Inflammatory macrophage treated with lipopolysaccharide for 1 hour (primary cell): Measurements from ENCODE around the gene KIN.
"Not testable (repeated sequence)": the region's sequence is repeated elsewhere in the genome, so short reads cannot be mapped to it uniquely, and the experiment has no call there.

Experiments used
- DNase-seq, 2 donors: peaks; one replicate each; pipeline ENCODE4 v3.0.0-alpha.2; 2020 to 2022

Gene KIN

DNA sequence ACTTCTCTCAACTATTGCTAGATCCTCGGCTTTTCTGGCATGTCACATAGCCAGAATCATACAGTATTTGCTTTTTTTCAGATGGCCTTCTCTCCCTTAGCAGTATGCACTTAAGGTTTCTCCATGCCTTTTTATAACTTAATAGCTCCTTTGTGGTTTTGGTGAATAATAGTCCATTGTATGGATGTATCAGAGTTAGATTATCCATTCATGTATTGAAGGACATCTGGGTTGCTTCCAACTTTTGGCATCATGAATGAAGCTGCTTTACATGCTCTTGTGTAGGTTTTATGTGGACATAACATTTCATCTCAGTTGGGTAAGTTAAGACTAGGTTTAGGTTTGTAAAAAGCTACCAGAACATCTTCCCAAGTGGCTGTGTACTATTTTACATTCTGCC, 4.7 kb upstream of the KIN start:
- no peak for DNase-seq

DNA sequence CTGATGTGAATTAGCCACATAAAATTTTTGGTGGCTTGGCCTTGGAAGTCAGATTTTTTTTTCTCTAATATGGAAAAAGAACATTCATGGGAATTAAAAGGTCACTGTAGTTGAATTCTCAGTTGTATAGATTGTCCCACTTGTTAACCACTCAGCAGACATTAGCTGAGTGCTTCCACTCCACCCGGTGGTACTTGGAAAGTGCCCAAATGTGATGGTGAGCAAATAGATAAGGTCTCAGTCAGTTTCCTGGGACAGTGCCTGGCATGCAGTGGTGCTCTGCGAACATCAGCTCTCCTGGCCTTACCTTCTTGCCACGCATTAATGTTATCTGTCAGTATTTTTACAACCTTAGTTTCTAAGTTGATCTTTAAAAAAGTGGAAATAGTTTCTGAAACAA, 1.6 kb upstream of the KIN start:
- DNase-seq = no peak

DNA sequence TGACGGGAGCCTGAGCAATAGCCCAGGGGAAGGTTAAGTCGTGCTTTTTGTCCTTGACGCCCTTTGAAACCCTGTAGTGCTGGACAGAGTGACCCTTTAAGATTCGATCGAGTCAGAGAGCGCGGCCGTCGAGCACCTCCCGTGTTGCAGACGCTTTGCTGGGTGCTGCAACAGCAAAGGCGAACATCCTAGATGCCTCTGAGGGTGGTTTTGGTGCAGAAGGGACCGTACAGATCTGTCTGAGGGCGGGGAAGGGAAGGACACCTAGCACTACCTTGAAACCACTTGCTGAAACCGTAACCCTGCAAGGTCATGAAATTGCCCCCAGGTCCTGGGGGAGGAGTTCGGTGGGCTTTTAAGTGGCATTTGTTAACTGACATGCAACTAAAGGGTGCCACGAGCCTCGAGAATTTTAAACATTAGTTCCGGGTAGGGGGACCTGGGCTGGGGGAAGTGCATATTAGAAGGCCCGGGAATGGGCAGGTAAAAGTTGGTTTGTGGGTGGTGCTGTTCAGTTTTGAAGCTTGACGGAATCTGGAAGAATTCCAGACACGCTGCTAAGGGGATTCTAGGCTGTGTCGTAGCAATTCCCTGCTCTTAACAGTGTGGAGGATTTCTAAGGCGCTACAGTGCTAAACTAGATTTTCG, 970 bp upstream of the KIN start:
- DNase-seq = no peak

DNA sequence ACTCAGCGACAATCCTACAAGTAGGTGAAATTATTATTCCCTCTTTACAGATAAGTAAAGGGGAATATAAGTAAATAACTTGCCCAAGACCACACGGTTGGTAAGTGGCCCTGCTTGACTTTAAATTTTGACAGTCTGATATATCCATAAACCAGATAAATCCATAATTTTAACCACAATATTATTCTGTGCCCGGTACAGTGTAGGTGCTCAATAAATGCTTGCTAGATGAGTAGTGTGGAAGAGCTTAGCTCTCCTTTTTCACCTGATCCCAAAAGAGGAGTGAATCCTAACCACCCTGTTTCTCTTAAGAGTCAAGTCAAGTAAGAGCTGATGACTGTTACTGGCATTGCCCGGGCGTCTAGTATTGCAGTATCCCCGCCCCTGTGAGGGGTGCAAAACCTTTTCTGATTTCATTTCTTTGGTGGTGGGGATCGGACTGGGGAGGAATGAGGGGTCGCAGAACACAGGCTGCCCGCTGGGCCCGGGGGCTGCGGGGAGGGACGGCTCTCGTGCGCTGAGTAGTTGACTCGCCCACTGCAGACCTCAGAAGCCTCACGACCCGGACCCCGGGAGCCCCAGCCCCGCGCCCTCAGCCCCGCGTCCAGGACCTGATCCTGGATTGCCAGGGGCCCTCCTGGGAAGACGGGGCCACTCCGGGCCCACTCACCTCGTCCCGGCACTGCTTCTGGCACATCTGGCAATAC, 490 bp downstream of the KIN start:
- DNase-seq = peak; percentile 9 to 20

DNA sequence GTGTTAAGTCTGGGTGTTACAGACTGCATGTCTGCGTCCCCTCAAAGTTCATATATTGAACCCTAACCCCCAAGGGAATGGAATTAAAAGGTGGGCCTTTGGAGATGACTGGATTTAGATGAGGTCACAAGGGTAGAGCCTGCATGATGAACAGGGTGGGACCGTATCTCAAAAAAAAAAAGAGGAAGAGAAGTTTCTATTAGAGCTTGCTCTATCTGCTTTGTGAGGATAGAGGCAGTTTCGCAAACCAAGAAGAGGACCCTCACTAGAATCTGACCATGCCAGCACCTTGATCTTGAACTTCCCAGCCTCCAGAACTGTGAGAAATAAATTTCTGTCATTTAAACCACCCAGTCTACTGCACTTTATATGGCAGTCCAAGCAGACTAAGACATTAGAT, 1.4 kb downstream of the KIN start:
- peak; percentile 6 to 15 for DNase-seq

DNA sequence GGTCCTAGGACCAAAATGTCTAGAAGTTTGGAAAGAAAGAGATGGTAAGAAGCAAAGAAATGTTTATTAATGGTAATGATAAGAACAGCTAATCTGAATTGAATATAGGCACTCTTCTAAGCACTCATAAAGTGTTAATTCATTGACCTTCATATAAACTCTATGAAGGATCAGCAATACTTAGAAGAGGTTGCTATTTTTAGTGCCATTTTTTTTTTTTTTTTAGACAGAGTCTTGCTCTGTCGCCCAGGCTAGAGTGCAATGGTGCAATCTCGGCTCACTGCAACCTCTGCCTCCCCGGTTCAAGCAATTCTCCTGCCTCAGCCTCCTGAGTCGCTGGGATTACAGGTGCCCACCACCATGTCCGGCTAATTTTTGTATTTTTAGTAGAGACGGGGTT, 5.6 kb downstream of the KIN start:
- not testable (repeated sequence) for DNase-seq

DNA sequence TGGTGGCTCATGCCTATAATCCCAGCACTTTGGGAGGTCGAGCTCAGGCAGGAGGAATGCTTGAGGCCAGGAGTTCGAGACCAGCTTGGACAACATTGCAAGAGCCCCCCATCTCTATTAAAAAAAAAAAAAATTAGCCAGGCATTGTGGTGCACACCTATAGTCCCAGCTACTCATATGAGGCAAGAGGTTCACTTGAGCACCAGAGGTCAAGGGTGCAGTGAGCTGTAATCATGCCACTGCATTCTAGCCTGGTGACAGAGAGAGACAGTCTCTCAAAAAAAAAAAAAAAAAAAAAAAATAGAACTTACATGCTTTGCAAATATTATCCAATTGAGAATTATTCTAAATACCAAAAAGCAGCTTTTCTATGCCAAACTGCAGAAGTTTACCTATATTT, 11.0 kb downstream of the KIN start:
- DNase-seq = no peak

DNA sequence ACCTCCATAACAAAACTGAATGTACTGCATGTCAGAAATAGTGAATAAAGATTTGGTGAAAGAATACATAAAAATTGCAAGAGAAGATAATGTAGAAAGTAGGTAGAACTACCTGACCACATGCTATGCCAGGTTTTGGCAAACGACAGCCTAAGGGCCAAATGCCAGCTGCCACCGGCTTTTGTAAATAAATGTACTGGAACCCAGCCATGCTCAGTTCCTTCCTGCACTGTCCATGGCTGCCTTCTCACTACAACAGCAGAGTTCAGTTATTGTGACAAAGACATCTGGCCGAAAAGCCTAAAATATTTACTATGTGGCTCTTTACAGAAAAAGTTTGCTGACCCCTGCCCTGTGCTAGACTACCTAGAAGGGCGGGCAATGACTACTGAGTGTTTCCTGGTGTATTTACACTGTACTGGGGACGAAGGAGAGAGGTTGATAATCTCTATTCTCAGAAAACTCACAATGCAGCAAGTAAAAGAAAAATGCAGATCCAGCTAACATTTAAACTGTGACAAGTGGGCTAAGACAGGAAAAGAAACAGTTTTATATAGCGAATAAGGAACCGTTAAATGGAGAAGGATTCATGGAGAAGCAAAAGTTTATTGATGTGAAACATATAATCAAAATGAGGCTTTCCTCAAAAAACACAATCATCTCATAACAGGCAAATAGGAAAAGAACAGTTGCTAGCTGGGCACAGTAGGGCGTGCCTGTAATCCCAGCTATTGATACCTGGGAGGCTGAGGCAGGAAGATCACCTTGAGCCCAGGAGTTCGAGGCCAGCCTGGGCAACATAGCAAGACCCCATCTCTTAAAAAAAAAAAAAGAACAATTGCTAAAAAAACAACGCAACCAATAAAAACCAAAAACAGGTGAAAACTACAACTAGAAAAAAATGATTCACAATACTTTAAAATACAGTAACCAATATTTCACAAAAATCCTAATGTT, 13.7 kb downstream of the KIN start:
- no peak for DNase-seq

DNA sequence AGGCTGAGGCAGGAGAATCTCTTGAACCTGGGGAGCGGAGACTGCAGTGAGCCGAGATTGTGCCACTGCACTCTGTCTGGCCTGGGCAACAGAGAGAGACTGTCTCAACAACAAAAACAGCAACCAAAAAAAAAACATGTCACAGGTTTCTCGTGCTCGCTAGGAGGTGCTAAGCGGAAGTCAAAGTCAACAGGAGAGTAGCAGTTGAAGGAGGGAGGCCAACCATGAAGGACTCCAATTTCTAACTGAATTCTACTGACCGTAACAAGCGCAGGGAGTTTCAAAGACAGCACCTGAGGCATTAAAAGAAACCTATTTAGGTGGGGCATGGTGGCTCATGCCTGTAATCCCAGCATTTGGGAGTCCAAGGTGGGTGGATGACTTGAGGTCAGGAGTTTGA, 19.4 kb downstream of the KIN start:
- no peak for DNase-seq

DNA sequence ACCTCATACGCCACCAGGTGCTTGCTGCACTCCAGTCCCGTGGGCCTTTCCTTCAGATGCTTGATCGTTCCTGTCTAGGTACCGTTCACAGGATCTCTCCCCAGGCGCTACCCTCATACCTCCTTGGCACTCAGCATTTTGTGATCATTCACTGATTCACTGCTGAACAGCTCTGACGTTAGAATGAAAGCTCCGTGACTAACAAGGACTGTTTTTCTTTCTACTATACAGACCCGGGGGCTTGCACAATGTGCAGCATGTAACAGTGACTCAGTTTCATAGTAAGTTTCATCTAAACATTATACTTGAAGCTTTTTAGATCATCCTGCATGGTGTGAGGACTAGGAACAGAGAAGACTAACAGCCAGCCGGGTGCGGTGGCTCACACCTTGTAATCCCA, 20.6 kb downstream of the KIN start:
- DNase-seq = no peak

DNA sequence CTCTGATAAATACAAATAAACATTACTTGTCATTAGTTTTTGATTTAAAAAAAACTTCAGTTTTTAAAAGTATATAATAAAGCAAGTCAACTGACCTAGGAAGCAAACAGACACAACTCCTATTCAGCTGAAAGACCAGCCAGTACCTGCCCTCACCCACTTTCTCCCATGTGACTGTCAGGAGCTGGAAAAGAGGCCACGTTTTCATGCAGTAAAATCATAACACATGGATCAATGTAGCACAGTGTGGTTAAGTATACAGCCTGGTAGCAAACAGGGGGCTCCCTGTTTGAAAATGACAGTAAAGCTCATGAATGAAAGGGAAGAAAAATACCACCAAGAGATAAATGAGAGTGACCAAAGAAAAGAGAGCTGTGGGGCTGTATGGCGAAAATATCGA, 21.6 kb downstream of the KIN start:
- DNase-seq = no peak

DNA sequence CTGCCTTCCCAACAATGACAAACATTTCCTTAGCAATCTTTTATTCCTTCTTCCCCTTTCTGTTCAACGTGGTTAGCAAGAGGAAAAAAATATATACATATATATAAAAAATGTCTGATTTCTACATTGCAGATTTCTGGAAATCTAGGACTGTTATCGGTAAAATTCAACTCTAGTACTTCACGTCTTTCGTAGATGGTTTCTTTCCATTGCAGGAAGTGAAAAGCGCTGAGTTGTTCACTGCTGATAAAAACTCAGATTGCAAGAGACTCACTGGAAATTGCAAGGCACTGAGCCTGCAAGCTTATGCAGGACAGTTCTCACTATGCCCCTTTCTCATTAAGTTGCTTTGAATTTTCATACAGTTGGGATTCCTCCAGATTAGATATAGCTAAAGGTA, 23.9 kb downstream of the KIN start:
- DNase-seq = peak; percentile 29 to 31

DNA sequence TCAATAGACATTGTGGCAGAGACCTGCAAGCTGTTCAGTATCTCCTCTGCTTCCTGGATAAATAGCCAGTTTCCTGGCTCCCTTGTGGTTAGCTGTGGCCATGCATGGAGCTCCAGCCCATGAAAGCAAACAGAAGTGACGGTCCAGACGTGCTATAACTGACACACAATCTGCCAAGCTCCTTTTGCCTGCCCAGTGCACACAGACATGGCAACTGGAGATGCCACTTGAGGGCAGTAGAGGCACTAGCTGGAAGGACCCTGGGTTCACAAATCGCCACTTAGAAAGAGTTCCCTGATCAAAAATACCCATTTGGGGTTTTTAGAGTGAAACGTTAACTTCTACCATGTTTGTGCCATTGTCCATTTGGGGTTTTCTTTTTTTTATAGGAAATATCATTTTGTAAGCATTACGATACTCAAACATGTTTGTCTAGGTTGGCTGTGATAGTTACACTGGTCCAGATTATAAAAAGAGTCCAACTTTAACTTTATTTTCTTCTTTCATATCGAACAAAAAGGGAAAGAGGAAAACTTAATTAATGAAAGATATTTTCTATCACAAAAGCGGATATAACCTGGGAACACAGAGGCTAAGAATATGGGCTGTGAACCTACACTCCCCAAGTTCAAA, 31.3 kb downstream of the KIN start:
- peak; percentile 6 to 16 for DNase-seq

DNA sequence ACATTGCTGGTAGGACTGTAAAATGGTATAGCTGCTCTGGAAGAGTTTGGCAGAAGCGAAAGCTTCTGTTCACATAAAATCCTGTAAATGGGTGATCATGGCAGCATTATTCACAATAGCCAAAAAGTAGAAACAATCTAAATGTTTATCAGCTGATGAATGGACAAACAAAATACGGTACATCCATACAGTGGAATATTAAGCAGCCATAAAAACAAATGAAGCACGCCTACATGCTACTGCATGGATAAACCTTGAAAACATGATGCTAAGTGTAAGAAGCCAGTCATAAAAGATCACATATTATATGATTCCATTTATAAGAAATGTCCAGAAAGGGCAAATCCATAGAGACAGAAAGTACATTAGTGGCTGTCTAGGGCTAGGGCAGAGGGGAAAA, 32.7 kb downstream of the KIN start:
- no peak for DNase-seq

DNA sequence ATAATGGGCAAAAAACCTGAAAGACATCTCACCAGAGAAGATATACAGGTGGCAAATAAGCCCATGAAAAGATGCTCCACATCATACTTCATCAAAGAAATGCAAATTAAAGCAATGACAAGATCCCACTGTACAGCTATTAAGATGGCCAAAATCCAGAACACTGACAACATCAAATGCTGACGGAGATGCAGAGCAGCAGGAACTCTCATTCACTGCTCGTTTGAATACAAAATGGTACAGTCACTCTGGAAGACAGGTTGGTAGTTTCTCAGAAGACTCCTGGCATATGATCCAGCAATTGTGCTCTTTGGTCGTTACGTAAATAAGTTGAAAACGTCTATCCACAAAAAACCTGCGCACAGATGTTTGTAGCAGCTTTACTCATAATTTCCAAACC, 35.5 kb downstream of the KIN start:
- no peak for DNase-seq

DNA sequence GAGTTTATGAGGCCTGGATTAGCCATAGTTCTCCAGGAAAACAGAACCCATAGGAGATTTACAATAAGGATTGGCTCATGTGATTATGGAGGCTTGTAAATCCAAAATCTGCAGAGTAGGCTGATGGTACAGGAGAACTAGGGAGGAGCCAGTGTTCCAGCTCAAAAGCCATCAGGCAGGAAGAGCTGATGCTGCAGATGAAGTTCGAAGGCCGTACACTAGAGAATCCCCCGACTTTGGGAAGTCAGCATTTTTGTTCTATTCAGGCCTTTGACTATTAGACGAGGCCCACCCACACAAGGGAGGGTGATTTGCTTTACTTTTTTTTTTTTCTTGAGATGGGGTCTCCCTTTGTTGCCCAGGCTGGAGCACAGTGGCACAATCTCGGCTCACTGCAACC, 37.6 kb downstream of the KIN start:
- DNase-seq = no peak

DNA sequence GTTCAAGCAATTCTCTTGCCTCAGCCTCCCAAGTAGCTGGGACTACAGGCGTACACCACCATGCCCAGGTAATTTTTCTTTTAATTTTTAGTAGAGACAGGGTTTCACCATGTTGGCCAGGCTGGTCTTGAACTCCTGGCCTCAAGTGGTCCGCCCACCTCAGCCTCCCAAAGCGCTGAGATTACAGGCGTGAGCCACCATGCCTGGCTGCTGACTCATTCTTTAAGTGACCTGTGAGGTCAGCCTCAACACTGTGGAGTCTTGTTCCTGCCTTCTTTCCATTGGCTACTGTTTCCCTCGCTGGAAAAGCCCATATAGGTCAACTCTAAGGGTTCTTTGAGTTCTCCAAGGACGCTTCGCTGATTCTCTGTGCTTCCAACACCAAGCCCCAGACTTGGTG, 39.2 kb downstream of the KIN start:
- DNase-seq = not testable (repeated sequence)

DNA sequence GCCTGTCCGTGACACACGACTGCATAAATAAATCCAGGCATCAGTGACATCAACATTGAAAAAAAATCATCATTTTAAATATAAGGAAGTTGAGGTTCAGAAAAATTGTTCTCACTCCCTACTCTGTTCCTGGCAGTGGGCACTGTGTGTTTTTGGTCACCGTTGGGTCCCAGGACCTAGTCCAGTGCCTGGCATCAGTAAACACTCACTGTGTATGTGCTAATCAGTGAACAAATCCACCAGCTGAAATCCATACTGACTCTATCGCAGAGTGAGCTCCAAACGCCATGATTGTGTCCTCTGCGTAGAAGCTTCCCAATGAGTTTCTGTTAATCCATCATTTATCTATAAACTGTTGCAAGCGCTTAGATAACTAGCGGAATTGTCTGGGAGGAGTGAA, 43.5 kb downstream of the KIN start:
- DNase-seq = no peak

DNA sequence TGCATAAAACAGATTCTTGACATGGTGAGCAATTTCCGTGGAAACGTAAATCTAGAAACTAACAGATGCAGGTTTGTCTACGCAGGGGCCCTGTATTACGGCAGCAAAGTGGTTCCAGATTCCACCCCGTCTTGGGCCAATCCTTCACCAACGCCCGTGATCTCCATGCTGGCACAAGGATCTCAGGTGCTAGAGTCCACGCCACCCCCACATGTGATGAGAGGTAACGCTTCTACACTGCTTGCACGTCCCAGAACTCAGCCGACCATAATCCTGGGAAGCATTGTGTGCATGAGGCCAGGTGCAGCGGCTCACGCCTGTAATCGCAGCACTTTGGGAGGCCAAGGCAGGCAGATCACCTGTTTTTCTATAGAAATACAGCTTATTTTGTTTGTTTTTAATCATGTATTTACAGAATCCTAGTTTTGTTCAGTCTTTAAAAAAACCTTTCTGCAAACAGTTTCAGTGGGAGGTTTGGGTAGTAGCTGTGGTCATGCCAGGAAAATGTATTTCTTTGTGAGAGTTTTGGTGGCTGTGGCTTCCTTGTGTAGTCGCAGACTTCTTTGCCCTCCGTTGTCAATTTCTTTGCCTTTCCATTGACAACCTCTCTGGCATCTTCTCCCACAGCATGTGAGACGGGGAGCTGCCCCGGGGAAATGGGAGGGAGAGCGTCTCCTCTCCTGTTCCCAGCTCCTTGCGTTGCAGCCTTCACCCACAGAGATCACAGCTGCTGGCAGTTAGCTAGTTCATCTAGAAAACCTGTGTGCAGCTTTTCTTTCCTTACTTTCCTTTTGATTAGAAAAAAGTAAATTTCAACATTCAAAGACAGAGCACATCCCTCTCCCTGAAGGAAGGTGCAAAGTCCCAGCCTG, 49.0 kb downstream of the KIN start:
- DNase-seq = no peak

DNA sequence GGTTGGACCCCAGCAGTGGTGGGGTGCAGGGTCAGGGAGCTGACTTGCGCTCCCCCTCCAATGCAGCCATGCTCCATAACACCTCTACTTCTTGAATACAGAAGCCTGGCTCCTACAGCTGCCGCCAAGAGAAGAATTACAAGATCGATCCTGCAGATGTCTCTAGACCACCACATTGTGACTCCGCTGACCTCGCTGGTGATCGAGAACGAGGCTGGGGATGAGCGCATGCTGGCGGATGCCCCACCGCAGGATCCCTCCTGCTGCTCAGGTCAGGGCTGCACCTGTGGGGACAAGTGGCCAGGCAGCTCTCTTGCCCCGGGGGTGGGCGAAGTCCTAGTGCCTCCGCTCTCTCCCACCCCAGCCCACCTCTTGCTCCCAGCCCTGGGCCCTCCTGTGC, 53.0 kb downstream of the KIN start:
- DNase-seq = no peak

DNA sequence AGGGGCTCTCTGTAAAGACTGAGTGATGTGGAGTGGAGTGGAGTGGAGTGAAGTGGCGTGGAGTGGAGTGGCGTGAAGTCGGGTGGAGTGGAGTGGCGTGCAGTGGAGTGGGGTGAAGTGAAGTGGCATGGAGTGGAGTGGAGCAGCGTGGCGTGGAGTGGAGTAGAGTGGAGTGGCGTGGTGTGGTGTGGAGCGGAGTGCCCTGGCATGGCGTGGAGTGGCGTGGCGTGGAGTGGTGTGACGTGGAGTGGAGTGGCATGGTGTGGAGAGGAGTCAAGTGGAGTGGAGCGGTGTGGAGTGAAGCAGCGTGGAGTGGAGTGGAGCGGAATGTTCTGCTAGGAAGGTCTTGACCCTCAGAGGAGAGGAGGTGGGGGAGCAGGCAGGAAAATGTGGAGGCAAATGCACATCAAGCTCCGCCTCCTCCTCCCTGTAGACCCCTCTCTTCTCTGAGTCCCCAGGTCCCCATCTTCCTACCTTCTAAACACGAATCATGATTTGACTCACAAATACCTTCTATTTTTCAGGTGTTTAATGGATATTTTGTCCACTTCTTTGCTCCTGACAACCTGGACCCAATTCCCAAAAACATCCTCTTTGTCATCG, 64.8 kb downstream of the KIN start:
- DNase-seq = no peak

DNA sequence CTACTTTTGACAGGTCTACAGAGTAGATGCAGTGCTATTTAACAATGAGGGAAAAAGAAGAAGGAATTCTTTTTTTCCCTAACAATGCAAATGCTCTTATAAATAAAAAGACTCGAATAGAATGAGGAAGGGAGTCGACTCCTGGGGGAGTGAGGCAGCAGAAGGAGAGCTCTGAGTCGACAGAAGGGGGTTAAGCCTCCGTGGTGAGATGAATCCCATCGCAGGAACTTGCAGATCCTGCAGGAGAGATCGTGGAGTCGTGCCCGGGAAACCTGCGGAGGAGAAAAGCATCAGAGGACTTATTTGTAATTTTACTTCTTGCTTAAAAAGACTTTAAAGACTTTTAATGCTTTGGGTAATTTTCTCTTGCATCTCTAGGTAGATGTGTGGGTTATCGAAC, 67.3 kb downstream of the KIN start:
- no peak for DNase-seq
